Epithelial cell of proximal tubule (primary cell): Measurements from ENCODE around the gene NR2C2. TPM values are rescaled to one million over a fixed set of nuclear protein-coding genes. Genes with fewer than 3 reads are reported as not detected.

Experiments
- DNase-seq: peaks from one replicate; pipeline ENCODE4 v3.0.0-alpha.2; 2011; ENCODE audit warnings: low read depth
- H3K4me3 ChIP-seq: 2 replicates; pipeline ENCODE4 v1.5.1; 2011; ENCODE audit warnings: low read depth, mild to moderate bottlenecking, low read length
- CTCF ChIP-seq: conservative IDR thresholded peaks from 2 replicates; pipeline ENCODE4 v1.5.1; 2012; ENCODE audit warnings: low read depth, mild to moderate bottlenecking, low read length
- total RNA-seq: library from RNA; depleted of rRNA; stranded (reverse); fragments of >200 nt; gene quantifications from 2 replicates; pipeline ENCODE4 v1.2.3, GENCODE V29; 2015

The NR2C2 gene
- total RNA-seq, 1 donor from 2014 or later = 16.3 TPM

GRCh38 chr3:15096046-15096445 is 148.7 kb downstream of the NR2C2 start:
- no peak overlapping the region for H3K4me3 ChIP-seq
- no peak for DNase-seq
- TF ChIP-seq CTCF = no peak

- no peak for TF ChIP-seq CTCF
- H3K4me3 ChIP-seq = peak overlapping the region; percentile 84
- no peak for DNase-seq
Observed at GRCh38 chr3:15097891-15098290, 150.5 kb downstream of the NR2C2 start.

Other genes with a start within 250 kb of the NR2C2 start
- 0.06 TPM in 1 of 2 replicates, not detected in the other for gene FGD5, start 128.6 kb upstream of the NR2C2 start, total RNA-seq
- gene MRPS25, start 117.7 kb downstream of the NR2C2 start, total RNA-seq = 27.0 and 39.5 TPM in 2 replicates
- 12.7 and 16.0 TPM in 2 replicates for gene RBSN, start 151.6 kb downstream of the NR2C2 start, total RNA-seq